Measurements from ENCODE around the gene ZNF534.
"Not testable (repeated sequence)": the region's sequence is repeated elsewhere in the genome, so short reads cannot be mapped to it uniquely, and the experiment has no call there.

The ZNF534 gene

GRCh38 chr19:52498571-52498970, 69.6 kb downstream of the ZNF534 start:
- no peak for DNase-seq (ENCODE audit: low spot score)

- DNase-seq (ENCODE audit: low spot score), result not testable (repeated sequence)
These were observed 71.5 kb downstream of the ZNF534 start for GRCh38 chr19:52500474-52500873.

GRCh38 chr19:52500991-52501390, 72.0 kb downstream of the ZNF534 start:
- DNase-seq (ENCODE audit: low spot score), result not testable (repeated sequence)

Data from AG08395 (cell line).